AG10803 (cell line): Measurements from ENCODE around the gene NVL.
A peak's percentile ranks its signal among the peaks of the same experiment; 100 is the strongest.

ENCODE experiments used
- DNase-seq: peaks from one replicate; pipeline ENCODE4 v3.0.0; 2010; ENCODE audit warnings: low read depth
- H3K4me3 ChIP-seq: 2 replicates; pipeline ENCODE4 v1.5.1; 2011; ENCODE audit warnings: mild to moderate bottlenecking, low read length, control low read depth
- CTCF ChIP-seq: conservative IDR thresholded peaks from 2 replicates; pipeline ENCODE4 v1.5.1; 2011; ENCODE audit warnings: mild to moderate bottlenecking, low read length, control low read depth, inconsistent platforms

Gene NVL

GRCh38 chr1:224192082-224192788, 137.7 kb downstream of the NVL start:
- H3K4me3 ChIP-seq, result no peak overlapping the region
- DNase-seq, result no peak
- no peak for TF ChIP-seq CTCF

- no peak overlapping the region for H3K4me3 ChIP-seq
- no peak for TF ChIP-seq CTCF
- DNase-seq, result no peak
Measured at GRCh38 chr1:224189561-224189960, 140.4 kb downstream of the NVL start.

- no peak for TF ChIP-seq CTCF
Measured at GRCh38 chr1:224188286-224188685, 141.7 kb downstream of the NVL start.

GRCh38 chr1:224185208-224185607, 144.8 kb downstream of the NVL start:
- no peak for TF ChIP-seq CTCF
- DNase-seq, result no peak
- H3K4me3 ChIP-seq, result peak overlapping the region; percentile 8

More at GRCh38 chr1:224188286-224188685, 141.7 kb downstream of the NVL start:
- DNase-seq, result no peak
- no peak overlapping the region for H3K4me3 ChIP-seq

- peak; percentile 83 for DNase-seq
- no peak for TF ChIP-seq CTCF
- peak overlapping the region; percentile 80 for H3K4me3 ChIP-seq
Measured at GRCh38 chr1:224183591-224184312, 146.2 kb downstream of the NVL start.

- TF ChIP-seq CTCF, result no peak; the same call in 1 of the 2 replicates
- peak within 1 kb of the TSS; percentile 80 for H3K4me3 ChIP-seq
- DNase-seq, result peak; percentile 73
Measured at GRCh38 chr1:224182866-224183590, 146.9 kb downstream of the NVL start, which contains the start of gene DEGS1. DEGS1 (plus strand) TSS chr1:224183240; CDS start chr1:224183337, 97 bp downstream.
